NB4 (cell line): ENCODE data around the gene ZIC5.

ENCODE experiments used
- DNase-seq: peaks from one replicate; pipeline ENCODE4 v3.0.0; 2010; ENCODE audit warnings: low read depth
- H3K4me3 ChIP-seq: one replicate; pipeline ENCODE4 v1.5.1; 2011; ENCODE audit warnings: mild to moderate bottlenecking, low read depth, low read length, moderate library complexity
- CTCF ChIP-seq: IDR thresholded peaks from one replicate; pipeline ENCODE4 v1.5.1; 2012; ENCODE audit warnings: low read depth, low read length
- MYC ChIP-seq: IDR thresholded peaks from 2 replicates; pipeline ENCODE4 v1.6.1; 2011; ENCODE audit warnings: low read depth, low read length
- POLR2A ChIP-seq: IDR thresholded peaks from 2 replicates; pipeline ENCODE4 v1.6.1; 2011; ENCODE audit warnings: mild to moderate bottlenecking; ENCODE audit not compliant: insufficient read length; ENCODE audit errors: extremely low read depth
- TF ChIP-seq, protein P1 (sequence below): IDR thresholded peaks from 2 replicates; pipeline ENCODE4 v1.6.1; 2011; ENCODE audit warnings: low read depth, low read length

ZIC5 gene

DNA sequence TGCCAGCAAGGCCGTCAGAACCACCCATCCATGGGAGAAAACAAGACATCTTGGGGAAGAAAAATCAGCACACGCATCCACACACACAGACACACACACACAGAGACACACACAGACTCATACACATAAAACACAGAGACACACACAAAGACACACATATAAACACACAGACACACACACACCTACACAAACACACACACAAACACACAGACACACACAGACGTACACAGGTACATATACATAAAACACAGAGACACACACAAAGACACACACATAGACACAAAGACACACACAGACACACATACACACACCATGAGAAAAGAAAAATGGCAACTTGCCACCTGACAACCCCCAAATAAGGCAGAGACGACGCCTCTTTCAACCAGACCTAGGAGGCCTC is 40.6 kb downstream of the ZIC5 start:
- H3K4me3 ChIP-seq, result no peak overlapping the region
- DNase-seq, result no peak
- TF ChIP-seq POLR2A (no peak), MYC (no peak), CTCF (no peak)
- TF ChIP-seq, protein P1, sequence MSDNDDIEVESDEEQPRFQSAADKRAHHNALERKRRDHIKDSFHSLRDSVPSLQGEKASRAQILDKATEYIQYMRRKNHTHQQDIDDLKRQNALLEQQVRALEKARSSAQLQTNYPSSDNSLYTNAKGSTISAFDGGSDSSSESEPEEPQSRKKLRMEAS, result no peak

GRCh38 chr13:99929866-99930265 is 41.7 kb downstream of the ZIC5 start:
- TF ChIP-seq, protein P1, result no peak
- TF ChIP-seq POLR2A (no peak), CTCF (no peak), MYC (no peak)
- DNase-seq, result peak; percentile 27
- no peak overlapping the region for H3K4me3 ChIP-seq

- no peak for DNase-seq
- H3K4me3 ChIP-seq, result no peak overlapping the region
- TF ChIP-seq MYC (no peak), CTCF (no peak), POLR2A (no peak)
- TF ChIP-seq, protein P1, result no peak
Measured at GRCh38 chr13:99926014-99926731, 45.4 kb downstream of the ZIC5 start.

GRCh38 chr13:99923877-99924582 is 47.5 kb downstream of the ZIC5 start:
- no peak overlapping the region for H3K4me3 ChIP-seq
- TF ChIP-seq POLR2A (no peak), CTCF (no peak), MYC (no peak)
- TF ChIP-seq, protein P1, result no peak
- no peak for DNase-seq

- TF ChIP-seq, protein P1, result no peak
- TF ChIP-seq MYC, result no peak
- TF ChIP-seq POLR2A, result no peak
- no peak for TF ChIP-seq CTCF
- no peak for DNase-seq
- no peak overlapping the region for H3K4me3 ChIP-seq
Measured at GRCh38 chr13:99922631-99923404, 48.7 kb downstream of the ZIC5 start.
